GM12878 (cell line): ENCODE measurements around the gene ATP6V1A. TPM values are rescaled to one million over a fixed set of nuclear protein-coding genes. Genes with fewer than 3 reads are reported as not detected.

ENCODE experiments used
- ATAC-seq: fragments of 200-7000 bp; cut with Tn5 transposase; 3 replicates; pipeline ENCODE4 v1.9.1; 2020; ENCODE audit warnings: mild to moderate bottlenecking, moderate library complexity
- BruUV-seq: library from RNA; stranded (reverse); fragments of 400-500 nt; replicated peaks from 2 replicates; lab custom pipeline; 2021; lab: Mats Ljungman, UMichigan
- CTCF ChIA-PET: fragments of 300-600 bp; sonication (Branson Sonifier 250); formaldehyde crosslinking; extraction: SDS; loops from one replicate; lab custom pipeline; 2021; ENCODE audit warnings: inconsistent platforms; lab: Yijun Ruan, JAX
- POLR2A ChIA-PET: fragments of 350-600 bp; formaldehyde crosslinking; extraction: SDS; loops from one replicate; lab custom pipeline; 2021; ENCODE audit warnings: inconsistent platforms; lab: Charles Lee
- RAD21 ChIA-PET: fragments of 300-600 bp; sonication (Branson Sonifier 250); formaldehyde crosslinking; loops from one replicate; lab custom pipeline; 2023; ENCODE audit warnings: antibody characterized with exemption; ENCODE audit not compliant: unreplicated experiment; lab: Charles Lee
- SMC1A ChIA-PET: fragments of 300-600 bp; sonication (Branson Sonifier 250); formaldehyde crosslinking; loops from one replicate; lab custom pipeline; 2023; ENCODE audit not compliant: unreplicated experiment, uncharacterized antibody; lab: Charles Lee
- DNase-seq: peaks from one replicate; pipeline ENCODE4 v3.0.0-alpha.2; 2011; ENCODE audit warnings: low read depth, low spot score
- FAIRE-seq: peaks from 3 replicates; lab custom pipeline; 2011; peaks lifted over from hg19 to GRCh38; lab: Jason Lieb, UNC
- H2AFZ ChIP-seq: 2 replicates; pipeline ENCODE4 v1.6.0; 2011; ENCODE audit warnings: low read depth, low read length, control low read depth; ENCODE audit not compliant: control insufficient read depth
- H3K27ac ChIP-seq: 2 replicates; pipeline ENCODE4 v1.5.1; 2011; ENCODE audit warnings: control low read depth; ENCODE audit not compliant: control insufficient read depth, insufficient read depth
- H3K27me3 ChIP-seq, 2 experiments: replicated peaks in 1 of 2; 2 replicates each; pipeline versions ENCODE4 v1.6.0 to v1.6.1; 2011; ENCODE audit warnings: low read length in 1 of 2; ENCODE audit not compliant: control insufficient read depth in 2 of 2, insufficient read depth in 2 of 2
- H3K36me3 ChIP-seq, 2 experiments: 2 replicates each; pipeline ENCODE4 v1.5.1; 2011; ENCODE audit warnings: low read length in 1 of 2; ENCODE audit not compliant: control insufficient read depth in 2 of 2, insufficient read depth in 2 of 2
- H3K4me1 ChIP-seq: 2 replicates; pipeline ENCODE4 v1.6.1; 2011; ENCODE audit warnings: mild to moderate bottlenecking, low read length, moderate library complexity, mixed read lengths; ENCODE audit not compliant: control insufficient read depth, insufficient read depth
- H3K4me2 ChIP-seq: 2 replicates; pipeline ENCODE4 v1.6.0; 2011; ENCODE audit warnings: control low read depth; ENCODE audit not compliant: control insufficient read depth, insufficient read depth
- H3K4me3 ChIP-seq: fragments of 200-600 bp; sonication (generic); 2 replicates; pipeline ENCODE4 v1.5.1; 2016
- H3K79me2 ChIP-seq: 2 replicates; pipeline ENCODE4 v1.6.0; 2011; ENCODE audit warnings: low read length; ENCODE audit not compliant: control insufficient read depth, insufficient read depth
- H3K9ac ChIP-seq: 2 replicates; pipeline ENCODE4 v1.8.0; 2011; ENCODE audit warnings: low read length, control low read depth, mixed read lengths; ENCODE audit not compliant: control insufficient read depth, insufficient read depth
- H3K9me3 ChIP-seq: replicated peaks from 3 replicates; pipeline ENCODE4 v1.5.1; 2011; ENCODE audit warnings: mild to moderate bottlenecking, low read length; ENCODE audit not compliant: control insufficient read depth, insufficient read depth
- H4K20me1 ChIP-seq: 2 replicates; pipeline ENCODE4 v1.6.0; 2011; ENCODE audit not compliant: control insufficient read depth, insufficient read depth
- CBX3 ChIP-seq: fragments of 200-600 bp; sonication (generic); IDR thresholded peaks from 2 replicates; pipeline ENCODE4 v1.6.1; 2016; ENCODE audit warnings: low read depth, borderline replicate concordance
- CEBPB ChIP-seq, 2 experiments: fragments of 150-350 bp in 1 of 2; IDR thresholded peaks; 2 replicates each; pipeline ENCODE4 v1.6.1; 2012 to 2014; ENCODE audit warnings: low read depth in 2 of 2, low read length in 2 of 2, borderline replicate concordance in 1 of 2, inconsistent platforms in 1 of 2
- ESRRA ChIP-seq: IDR thresholded peaks from 2 replicates; pipeline ENCODE4 v1.6.1; 2012; ENCODE audit warnings: mild to moderate bottlenecking, low read length, improper control_type of control experiment
- IKZF2 ChIP-seq, 2 experiments: fragments of 450-650 bp; IDR thresholded peaks; 2 replicates each; pipeline ENCODE4 v1.6.1; 2017; ENCODE audit warnings: mild to moderate bottlenecking in 2 of 2, moderate library complexity in 2 of 2
- IRF3 ChIP-seq: fragments of 450-650 bp; IDR thresholded peaks from 2 replicates; pipeline ENCODE4 v1.6.1; 2014; ENCODE audit warnings: mild to moderate bottlenecking
- KDM1A ChIP-seq: fragments of 200-600 bp; sonication (generic); IDR thresholded peaks from 2 replicates; pipeline ENCODE4 v1.6.1; 2016; ENCODE audit warnings: borderline replicate concordance
- RCOR1 ChIP-seq: conservative IDR thresholded peaks from 2 replicates; pipeline ENCODE4 v1.6.1; 2012; ENCODE audit warnings: low read depth, low read length, improper control_type of control experiment
- SUZ12 ChIP-seq: fragments of 200-600 bp; sonication (generic); IDR thresholded peaks from one replicate; pipeline ENCODE4 v1.6.1; 2018; ENCODE audit warnings: antibody characterized with exemption, mild to moderate bottlenecking; ENCODE audit not compliant: unreplicated experiment
- TAF1 ChIP-seq: IDR thresholded peaks from 2 replicates; pipeline ENCODE4 v1.6.1; 2011; ENCODE audit warnings: mild to moderate bottlenecking, low read depth, low read length, borderline replicate concordance
- ZNF622 ChIP-seq: fragments of 450-650 bp; IDR thresholded peaks from 2 replicates; pipeline ENCODE4 v1.6.1; 2017; ENCODE audit warnings: mild to moderate bottlenecking, inconsistent platforms
- ZNF687 ChIP-seq: fragments of 450-650 bp; IDR thresholded peaks from 2 replicates; pipeline ENCODE4 v1.6.1; 2017; ENCODE audit warnings: mild to moderate bottlenecking, moderate library complexity
- WGBS: methylation state at CpG from one replicate; pipeline ENCODE4 v1.1.6; 2016; ENCODE audit warnings: low lambda C conversion rate; ENCODE audit not compliant: insufficient replicate concordance, insufficient coverage; ENCODE audit errors: missing lambda C conversion rate; 5-methylcytosine and 5-hydroxymethylcytosine counted together
- in situ Hi-C: fragments of 300-500 bp; cut with MboI; formaldehyde crosslinking; loops from 9 replicates; pipeline ENCODE4 v1.14.3; 2018; ENCODE audit warnings: mixed read lengths
- intact Hi-C: fragments of 100-400 bp; cut with micrococcal nuclease; formaldehyde crosslinking; loops from one replicate; pipeline ENCODE4 v1.14.2; 2022; ENCODE audit not compliant: unreplicated experiment
- polyA plus RNA-seq, 11 experiments: library from polyadenylated mRNA; depleted of rRNA in 4 of 11; unstranded in 6 of 11; stranded (reverse) in 5 of 11; fragments of >200 nt; fragmentation: Nextera tagmentation in 4 of 11; fragmentation: Illumina TruSeq in 1 of 11; extraction: Ambion mirVana in 4 of 11; extraction: Trizol in 1 of 11; gene quantifications; 1 replicate in 1 of 11; 2 replicates in 10 of 11; pipeline versions ENCODE4 v1.2.1 to v1.2.3, GENCODE V29; 2011 to 2016; ENCODE audit warnings: inconsistent platforms in 2 of 11, missing spikeins in 2 of 11, low read depth in 1 of 11
- total RNA-seq, 4 experiments: library from RNA; depleted of rRNA in 3 of 4; stranded (reverse); fragments of >200 nt in 3 of 4; fragmentation: Illumina TruSeq in 1 of 4; extraction: Trizol in 1 of 4; gene quantifications; 2 replicates each; pipeline versions ENCODE4 v1.2.1 to v1.2.3, GENCODE V29; 2013 to 2021

The ATP6V1A gene
- total and polyA plus RNA-seq, 10 of the 15 experiments (the other 5 are each of a cell fraction or from before 2014, with no cell fraction given), result 22.4 to 65.8 (median 47.7) TPM

- BruUV-seq, result no TSS peak
- Histone ChIP-seq H3K36me3 (no peaks in the 10 kb centered on the region), H3K27ac (no peak overlapping the region), H3K27me3 (no peaks in the 10 kb centered on the region), H3K9ac (no peak overlapping the region), H3K79me2 (peaks cover 5% of the 10 kb centered on the region), H3K4me1 (peaks cover 10% of the 10 kb centered on the region; the same call in 1 of the 2 replicates), H2AFZ (no peak overlapping the region), H3K9me3 (peaks cover 5% of the 10 kb centered on the region; the same call in 2 of the 3 replicates), H3K4me3 (no peak overlapping the region), H3K4me2 (no peak overlapping the region), H4K20me1 (no peaks in the 10 kb centered on the region)
- FAIRE-seq (no peak), ATAC-seq (no peak), DNase-seq (no peak)
- in situ Hi-C loops, result no loop called here
- ChIA-PET POLR2A (no interaction called here), RAD21 (interaction anchor here (1.7 kb wide), 1 partner anchor 22 kb away, joined by 4 read pairs; no protein-coding TSS in a partner anchor), CTCF (interaction anchor here (1.1 to 4.0 kb wide), 4 partner anchors 13 to 86 kb away, joined by 3 to 36 read pairs (median 4); partner anchors contain the start of genes ATP6V1A and NAA50), SMC1A (interaction anchor here (1.0 to 1.2 kb wide), 4 partner anchors 8 to 15 kb away, joined by 3 read pairs; no protein-coding TSS in a partner anchor)
- TF ChIP-seq IRF3, result no peak
- no peak for TF ChIP-seq ESRRA
- TF ChIP-seq RCOR1, result no peak
- no peak for TF ChIP-seq CEBPB (IDR thresholded peaks at IDR 0.05; ENCODE audit: borderline replicate concordance in 1 of 2, low read depth in 2 of 2, low read length in 2 of 2)
- no peak for TF ChIP-seq IKZF2 (IDR thresholded peaks at IDR 0.05)
- TF ChIP-seq SUZ12, result no peak
- TF ChIP-seq KDM1A, result no peak
- TF ChIP-seq CBX3, result no peak
- no peak for TF ChIP-seq ZNF687
- no peak for TF ChIP-seq TAF1
- TF ChIP-seq ZNF622, result no peak
- WGBS, result 100% methylated on average over 1 of the region's 1 CpG
- intact Hi-C loops, result no loop called here
These were observed 11.7 kb downstream of the ATP6V1A start for GRCh38 chr3:113758389-113759024.
